ENCODE data around the gene KIF13A.
"Not testable (repeated sequence)": the region's sequence is repeated elsewhere in the genome, so short reads cannot be mapped to it uniquely, and the experiment has no call there.

The KIF13A gene

DNA sequence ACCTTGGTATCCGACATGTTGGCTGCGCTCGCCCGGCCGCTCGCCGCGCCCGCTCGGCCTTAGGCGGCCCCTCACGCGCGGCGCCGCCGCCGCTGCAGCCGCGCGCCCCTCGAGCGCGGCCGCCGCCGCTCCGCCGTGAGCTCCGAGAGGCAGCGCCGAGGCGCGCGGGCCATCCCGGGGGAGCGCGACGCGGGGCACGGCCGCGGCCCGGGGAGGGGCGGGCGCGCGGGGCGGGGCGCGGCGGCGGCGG is at the start of gene KIF13A:
Gene KIF13A (minus strand): TSS at position 189 of the 250 bp plus-strand sequence. CDS start 172 bp downstream, at position 17.
- DNase-seq = peak; percentile 40

DNA sequence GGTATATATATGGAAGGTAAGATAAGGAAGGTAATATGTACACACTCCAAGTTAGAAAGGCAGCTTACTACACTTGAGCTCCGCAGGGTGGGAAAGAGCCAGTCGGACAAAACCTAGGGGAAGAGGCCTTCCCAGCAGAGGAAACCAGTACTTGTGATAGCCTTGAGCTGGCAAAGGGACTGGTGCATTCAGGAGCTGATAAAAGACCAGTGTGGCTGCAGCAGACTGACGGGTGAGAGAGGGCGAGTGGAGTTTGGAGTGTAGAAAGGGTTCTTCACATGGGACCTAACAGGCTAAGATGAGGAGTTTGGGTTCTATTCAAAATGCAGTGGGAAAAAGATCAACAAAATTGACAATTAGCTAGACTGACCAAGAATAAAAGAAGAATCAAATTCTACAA is 49.3 kb upstream of the KIF13A start:
- DNase-seq = no peak

DNA sequence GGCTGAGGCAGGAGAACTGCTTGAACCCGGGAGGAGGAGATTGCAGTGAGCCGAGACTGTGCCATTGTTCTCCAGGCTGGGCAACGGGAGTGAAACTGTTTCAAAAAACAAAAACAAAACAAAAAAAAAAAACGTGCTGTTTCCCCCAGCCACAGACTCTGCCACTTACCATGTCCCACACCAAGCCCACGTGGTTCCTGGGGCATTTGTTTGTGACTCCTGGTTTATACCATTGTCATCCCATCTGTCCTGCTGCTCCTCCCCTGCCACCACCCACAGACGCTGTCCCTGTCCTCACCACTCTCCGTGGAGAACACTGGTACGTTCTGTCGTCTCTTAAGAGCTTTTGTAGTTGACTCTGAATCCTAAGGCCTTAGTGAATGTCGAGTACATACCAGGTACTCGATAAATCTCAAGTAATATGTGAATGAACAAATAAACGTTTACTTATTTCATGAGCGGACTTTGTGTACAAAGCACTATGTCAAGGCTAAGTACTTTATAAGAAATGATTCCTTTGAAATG is 48.0 kb upstream of the KIF13A start:
- no peak for DNase-seq

DNA sequence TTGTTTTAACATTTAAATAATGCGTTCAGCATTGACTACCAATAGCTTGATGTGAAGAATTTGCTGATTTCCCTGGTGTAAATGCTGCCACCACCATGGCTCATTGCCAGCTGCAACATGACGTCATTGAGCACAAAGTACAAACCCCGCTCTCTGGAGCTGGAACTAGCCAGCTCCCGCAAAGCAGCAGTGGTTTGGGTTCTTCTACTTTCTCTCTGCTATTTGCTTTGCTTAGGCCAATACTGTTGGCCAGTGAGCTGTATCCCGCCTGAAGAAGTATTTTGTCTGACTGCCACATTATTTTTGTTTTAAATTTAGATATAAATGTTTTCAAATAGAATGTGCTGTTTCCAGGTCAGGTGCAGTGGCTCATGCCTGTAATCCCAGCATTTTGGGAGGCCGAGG is 47.4 kb upstream of the KIF13A start:
- DNase-seq = peak; percentile 10

DNA sequence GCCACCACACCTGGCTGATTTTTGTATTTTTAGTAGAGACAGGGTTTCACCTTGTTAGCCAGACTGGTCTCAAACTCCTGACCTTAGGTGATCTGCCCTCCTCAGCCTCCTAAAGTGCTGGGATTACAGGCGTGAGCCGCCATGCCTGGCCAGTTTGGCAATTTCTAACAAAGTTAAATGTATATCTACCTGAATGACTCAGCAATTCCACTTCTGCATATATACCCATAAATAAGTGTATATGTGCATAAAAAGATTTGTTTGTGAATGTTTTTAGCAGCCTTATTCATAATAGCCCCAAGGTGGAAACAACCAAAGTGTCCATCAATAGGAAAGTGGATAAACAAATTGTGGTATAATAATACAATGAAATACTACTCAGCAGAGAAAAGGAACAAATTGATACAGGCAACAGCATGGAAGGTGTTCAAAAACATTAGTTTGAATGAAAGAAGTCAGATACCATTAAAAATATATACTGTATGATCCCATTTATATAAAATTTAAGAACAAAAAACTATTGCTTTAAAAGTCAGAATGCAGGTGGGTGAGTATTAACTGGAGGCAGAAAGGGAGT is 44.3 kb upstream of the KIF13A start:
- no peak for DNase-seq

DNA sequence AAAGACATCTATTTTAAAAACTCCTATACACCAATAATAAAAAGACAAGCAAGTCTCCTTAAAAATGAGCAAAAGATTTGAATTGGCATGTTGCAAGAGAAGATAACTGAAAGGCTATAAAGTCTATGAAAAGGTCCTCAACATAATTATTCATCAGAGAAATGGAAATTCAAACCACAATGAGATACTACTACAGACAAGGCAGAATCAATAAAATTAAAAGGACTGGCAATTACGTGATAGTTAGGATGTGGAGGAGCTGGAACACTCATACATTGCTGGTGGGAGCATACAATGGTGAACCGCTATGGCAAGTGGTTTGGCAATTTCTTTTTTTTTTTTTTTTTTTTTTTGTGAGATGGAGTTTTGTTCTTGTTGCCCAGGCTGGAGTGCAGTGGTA is 43.8 kb upstream of the KIF13A start:
- no peak for DNase-seq

DNA sequence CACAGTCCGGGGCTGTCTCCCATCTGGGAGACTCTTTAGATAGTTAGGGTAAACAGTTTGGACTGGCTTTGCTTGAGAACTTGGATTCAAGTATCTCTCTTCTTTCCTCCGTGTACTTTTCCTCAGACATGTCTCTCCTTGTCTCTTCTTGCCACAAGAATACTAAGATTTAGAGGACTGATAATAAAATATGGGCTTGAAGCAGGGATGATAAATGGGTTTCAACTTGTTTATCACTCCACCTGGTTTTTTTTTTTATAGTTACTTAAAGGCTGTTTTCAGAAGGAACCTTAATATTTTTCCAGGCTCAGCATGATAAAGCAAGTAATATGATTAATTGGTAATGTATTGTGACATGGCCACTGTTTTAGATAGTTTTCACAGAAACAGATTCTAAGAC is 40.9 kb upstream of the KIF13A start:
- DNase-seq = no peak

DNA sequence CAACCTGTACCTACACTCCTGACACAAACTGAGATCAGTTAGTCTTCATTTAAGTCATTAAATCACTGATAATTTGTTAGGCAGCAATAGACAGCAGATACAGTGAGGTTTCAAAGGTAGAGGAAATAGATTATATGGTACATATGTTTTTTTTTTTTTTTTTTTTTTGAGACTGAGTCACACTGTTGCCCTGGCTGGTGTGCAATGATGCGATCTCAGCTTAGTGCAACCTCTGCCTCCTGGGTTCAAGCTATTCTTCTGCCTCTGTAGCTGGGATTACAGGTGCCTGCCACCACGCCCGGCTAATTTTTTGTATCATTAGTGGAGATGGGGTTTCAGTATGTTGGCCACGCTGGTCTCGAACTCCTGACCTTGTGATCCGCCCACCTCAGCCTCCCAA is 38.2 kb upstream of the KIF13A start:
- DNase-seq = peak; percentile 14

DNA sequence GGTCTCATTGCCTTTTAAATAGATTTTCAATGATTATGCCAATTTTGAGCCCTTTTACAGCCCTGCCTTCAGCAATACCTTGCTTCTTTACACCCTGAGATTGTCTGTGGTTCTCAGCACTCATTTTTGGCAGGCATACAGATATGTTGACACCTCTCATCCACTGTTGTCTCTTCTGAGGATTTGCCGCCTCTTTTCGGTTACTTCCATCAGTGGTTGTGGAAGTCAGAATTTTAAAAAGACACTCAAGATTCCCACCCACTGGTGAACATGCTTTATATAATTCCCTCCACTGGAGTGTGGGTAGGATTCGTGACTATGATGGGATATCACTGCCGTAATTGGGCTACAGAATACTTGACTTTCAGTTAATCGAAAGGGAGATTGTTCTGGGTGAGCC is 37.4 kb upstream of the KIF13A start:
- no peak for DNase-seq

DNA sequence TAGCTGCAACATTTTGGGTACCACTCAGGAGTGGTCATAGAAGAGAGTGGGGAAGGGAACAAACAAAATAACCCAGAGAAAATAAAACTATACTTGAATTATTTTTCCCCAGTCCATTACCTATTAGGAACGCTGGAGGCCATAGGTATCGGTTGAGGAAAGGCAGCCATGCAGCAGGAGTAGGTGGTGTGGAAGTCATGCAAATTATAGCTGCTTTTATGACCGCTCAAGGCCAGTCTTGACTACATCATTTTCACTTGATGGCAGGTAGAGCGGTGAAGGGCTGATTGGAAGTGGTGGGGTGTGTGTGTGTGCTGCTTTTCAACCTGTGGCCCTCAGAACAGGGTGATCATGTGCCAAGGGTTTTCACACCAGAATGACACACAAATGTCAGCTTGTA is 36.5 kb upstream of the KIF13A start:
- DNase-seq = no peak

DNA sequence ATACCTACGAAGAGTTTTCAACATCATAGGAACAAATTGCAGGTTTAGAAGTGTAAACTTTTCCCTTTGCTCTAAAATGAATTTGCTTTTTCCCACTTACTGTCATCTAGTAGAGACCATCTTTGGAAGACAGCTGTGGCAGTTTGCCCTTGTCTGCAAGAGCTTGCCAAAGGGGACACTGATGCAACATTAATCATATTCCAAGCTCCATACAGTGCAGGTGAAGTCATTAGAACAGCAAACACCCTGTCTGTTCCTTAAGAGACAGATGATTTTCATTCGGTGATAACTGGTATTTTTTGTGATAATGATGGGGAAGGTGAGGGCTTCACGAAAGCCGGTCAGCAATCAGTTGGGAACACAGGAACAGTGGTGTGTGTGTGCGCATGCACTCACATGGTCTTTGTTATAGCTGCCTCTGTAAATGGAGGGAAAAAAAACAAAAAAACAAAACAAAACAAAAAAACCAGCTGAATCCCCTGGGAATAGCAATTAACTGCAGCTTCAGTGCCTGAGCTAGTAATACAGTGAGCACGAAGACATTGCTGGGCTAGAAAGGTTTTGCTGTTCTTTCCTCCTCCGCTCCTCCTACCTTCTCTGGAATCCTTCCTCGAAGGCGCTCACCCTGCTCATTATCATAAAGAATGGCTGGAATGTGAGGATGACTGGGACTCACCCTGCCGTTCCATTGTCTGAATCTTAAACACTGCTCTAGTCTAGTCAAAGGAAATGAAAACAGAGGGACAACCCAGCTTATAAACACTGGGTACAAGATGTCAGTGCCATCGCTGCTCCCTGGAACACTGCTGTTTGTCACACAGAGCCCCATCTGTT is 35.2 kb upstream of the KIF13A start:
- DNase-seq = peak; percentile 83

DNA sequence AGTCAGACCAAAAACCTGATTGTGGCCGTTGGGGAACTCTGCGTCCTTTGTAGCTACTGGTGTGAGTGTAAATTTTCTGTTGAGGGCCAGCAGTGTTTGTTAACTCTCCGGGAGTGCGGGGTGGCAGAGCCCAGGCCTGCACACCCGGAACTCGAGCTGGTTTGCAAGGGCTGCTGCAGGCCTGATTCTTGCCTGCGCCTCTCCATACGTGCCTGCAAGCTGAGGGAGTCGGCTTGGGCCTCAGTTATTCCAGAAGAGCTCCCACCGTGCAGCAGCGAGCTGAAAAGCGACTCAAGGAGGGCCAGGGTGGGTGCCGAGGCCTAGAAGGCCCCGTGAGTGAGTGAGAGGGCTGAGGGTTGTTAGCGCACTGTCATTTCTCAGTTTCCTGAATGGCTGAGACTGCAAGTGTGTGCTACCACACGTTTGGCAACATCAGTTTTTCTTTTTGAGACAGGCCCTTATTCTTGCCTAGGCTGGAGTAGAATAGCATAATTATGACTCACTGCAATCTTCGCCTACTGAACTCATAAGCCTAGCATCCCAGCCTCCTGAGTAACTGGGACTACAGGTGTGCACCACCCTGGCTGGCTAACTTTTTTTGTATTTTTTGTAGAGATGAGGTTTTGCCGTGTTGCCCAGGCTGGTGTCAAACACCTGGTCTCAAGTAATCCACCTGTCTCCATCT is 33.9 kb upstream of the KIF13A start:
- DNase-seq = peak; percentile 22

DNA sequence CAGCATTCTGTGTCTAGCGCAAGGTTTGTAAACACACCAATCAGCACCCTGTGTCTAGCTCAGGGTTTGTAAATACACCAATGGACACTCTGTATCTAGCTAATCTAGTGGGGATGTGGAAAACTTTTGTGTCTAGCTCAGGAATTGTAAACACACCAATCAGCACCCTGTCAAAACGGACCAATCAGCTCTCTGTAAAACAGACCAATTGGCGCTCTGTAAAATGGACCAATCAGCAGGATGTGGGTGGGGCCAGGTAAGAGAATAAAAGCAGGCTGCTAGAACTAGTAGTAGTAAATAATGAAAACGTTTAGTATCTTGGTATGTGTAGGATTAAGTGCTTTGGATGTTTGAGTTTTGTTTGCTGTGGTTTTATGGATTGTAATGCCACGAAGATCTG is 33.1 kb upstream of the KIF13A start:
- DNase-seq = not testable (repeated sequence)

DNA sequence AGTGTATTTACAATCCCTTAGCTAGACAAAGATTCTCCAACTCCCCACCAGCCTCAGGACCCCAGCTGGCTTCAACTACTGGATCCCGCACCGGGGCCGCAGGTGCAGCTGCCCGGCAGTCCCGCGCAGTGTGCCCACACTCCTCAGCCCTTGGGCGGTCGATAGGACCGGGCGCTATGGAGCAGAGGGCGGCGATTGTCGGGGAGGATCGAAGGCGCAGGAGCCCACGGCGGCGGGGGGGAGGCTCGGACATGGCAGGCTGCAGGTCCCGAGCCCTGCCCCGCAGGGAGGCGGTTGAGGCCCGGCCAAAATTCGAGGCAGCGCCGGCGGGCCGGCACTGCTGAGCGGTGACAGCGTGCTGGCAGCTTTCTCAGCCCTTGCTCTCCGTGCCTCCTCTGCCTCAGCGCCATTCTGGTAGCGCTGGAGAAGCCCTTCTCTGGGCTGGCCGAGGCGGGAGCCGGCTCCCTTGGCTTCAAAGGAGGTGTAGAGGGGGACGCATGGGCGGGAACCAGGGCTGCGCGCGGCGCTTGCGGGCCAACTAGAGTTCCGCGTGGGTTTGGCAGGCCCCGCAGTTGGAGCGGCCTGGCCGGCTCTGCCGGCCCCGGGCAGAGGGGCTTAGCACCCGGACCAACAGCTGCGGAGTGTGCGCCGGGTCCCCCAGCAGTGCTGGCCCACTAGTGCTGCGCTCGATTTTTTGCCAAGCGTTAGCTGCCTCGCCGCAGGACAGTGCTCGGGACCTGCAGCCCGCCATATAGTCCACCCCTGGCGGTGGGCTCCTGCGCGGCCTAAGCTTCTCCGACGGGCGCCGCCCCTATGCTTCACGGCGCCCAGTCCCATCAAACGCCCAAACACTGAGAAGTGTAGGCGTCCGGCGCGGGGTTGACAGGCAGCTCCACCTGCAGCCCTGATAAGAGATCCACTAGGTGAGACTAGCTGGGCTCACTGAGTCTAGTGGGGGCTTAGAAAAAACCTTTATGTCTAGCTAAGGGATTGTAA is 32.4 kb upstream of the KIF13A start:
- no peak for DNase-seq

DNA sequence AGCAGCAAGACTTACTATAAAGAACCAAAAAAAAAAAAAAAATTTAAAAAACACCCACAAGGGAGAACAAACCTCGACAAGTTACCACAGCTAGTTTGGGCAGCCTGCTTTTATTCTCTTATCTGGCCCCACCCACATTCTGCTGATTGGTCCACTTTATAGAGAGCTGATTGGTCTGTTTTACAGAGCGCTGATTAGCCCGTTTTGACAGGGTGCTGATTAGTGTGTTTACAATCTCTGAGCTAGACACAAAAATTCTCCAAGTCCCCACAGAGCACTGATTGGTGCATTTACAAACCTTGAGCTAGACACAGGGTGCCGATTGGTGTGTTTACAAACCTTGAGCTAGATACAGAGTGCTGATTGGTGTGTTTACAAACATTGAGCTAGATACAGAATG is 31.7 kb upstream of the KIF13A start:
- not testable (repeated sequence) for DNase-seq

DNA sequence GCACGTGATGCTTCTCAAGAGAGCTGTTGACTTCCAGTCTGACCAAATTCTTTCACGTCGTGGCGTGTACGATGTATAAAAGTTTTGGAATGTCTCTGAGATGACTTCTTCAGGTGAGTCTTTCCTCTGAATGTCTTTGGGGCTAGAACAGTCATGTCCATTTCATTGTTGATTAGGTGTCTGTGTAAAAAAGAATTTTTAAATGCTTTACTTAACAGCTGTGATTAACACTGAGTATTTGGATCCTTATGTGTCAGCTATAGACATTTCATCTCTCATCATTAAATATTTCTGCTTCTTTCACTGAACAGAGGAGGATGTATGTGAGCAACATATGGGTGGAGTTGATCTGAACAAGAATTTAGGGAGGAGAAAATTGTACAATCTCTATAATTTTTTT is 29.3 kb upstream of the KIF13A start:
- no peak for DNase-seq

DNA sequence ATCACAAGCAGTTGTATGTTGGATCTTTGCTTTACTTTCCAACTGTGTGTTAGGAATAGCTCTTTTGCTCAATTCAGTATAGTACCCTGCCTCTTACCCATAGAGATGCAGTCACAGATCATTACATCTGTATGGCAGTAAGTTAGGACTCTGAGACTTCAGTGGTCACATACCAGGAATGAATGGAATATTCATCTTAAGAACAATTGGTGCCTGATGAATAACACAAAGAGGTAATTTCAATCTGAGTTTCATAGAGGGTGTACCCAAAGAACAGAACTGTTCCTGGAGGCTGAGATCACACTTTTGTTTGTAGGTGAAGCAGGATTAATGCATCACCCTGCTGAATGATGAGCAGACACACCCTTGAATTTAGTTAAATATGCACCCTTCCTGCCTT is 28.7 kb upstream of the KIF13A start:
- no peak for DNase-seq

DNA sequence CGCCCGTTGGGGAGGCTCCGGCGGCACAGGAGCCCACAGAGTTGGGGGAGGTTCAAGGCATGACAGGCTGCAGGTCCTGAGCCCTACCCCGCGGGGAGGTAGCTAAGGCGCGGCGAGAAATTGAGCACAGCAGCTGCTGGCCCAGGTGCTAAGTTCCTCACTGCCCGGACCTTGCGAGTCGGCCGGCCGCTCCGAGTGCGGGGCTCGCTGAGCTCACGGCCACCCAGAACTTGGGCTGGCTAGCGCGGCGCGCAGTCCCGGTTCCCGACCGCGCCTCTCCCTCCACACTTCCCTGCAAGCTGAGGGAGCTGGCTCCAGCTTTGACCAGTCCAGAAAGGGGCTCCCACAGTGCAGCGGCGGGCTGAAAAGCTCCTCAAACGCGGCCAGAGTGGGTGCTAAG is 23.9 kb upstream of the KIF13A start:
- no peak for DNase-seq

DNA sequence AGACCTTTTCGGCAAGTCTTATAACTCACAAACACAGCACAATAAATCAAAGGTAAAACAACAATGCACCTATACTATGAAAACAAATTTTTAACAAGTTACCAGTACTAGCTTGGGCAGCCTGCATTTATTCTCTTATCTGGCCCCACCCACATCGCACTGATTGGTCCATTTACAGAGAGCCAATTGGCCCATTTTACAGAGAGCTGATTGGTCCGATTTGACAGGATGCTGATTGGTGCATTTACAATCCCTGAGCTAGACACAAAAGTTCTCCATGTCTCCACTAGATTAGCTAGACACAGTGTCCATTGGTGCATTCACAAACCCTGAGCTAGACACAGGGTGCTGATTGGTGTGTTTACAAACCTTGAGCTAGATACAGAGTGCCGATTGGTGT is 23.1 kb upstream of the KIF13A start:
- DNase-seq = not testable (repeated sequence)

DNA sequence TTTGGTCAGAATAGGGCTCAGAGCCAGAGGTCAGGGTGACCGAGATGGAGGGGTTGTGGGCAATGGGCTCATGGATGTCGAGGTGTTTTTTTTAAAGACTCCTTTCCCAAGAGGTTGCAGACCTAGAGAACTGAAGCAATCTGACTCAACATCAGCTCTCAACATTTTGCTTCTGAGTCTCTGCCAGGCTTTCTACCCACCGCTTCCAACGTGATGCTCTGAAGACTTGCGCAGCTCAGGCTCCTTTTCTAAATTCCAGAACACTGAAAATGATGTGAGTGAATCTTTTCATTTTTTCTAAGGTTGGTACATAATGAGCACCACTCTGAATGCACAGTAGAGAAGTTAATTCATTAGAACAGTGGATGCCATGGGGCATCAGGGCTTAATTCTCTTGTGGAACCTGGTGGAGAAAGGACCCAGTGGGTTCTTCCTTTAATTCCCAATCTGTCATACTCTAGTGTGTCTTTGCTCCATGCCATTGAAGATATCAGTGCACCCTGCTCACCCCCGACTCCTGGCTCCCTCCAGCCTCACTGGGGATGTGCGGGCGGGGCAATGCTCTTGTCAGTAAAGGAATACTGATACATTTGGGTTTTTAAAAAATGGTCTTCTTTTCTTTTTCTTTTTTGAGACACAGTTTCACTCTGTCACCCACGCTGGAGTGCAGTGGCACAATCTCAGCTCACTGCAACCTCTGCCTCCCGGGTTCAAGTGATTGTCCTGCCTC is 17.0 kb upstream of the KIF13A start:
- DNase-seq = no peak

DNA sequence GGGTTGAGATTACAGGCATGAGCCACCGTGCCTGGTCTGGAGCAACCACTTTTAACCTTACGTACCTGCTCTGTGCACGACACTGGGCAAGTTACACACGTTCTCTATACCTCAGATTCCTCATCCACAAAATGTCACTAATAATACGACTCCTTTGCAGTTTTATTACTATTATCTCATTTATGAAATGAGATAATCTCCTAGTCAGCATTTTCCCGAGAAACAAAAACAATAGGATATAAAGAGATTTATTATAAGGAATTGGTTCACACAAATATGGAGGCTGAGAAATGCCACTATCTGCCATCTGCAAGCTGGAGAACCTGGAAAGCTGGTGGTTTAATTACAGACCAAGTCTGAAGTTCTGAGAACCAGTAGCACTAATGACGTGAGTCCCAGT is 12.0 kb upstream of the KIF13A start:
- DNase-seq = no peak

DNA sequence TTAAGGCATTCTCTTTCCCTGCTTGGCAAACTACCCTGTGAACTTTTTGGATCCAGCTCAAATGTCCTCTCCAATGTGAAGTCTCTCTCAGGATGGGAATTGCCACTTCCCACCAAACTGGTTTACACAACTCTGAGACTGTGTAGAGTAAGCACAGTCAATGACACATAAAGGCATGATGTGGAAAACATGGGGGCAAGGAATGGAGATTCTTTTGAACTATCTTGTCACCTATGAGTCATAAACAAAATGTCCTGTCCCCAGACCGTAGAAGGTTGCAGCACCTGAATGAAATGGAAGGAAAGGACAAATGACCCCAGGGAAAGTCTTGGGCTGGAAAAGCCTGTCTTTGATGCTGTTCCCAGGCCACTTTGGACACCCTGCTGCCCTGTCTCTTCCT is 11.0 kb upstream of the KIF13A start:
- no peak for DNase-seq
